GM23248 (cell line): Measurements from ENCODE around the gene AAK1.

Experiments used
- EZH2 ChIP-seq: fragments of 200-600 bp; sonication (generic); IDR thresholded peaks from 2 replicates; pipeline ENCODE4 v1.6.1; 2018; ENCODE audit warnings: antibody characterized with exemption, mild to moderate bottlenecking; ENCODE audit not compliant: insufficient read depth, poor library complexity, severe bottlenecking
- EZH2phosphoT487 ChIP-seq: fragments of 200-600 bp; sonication (generic); IDR thresholded peaks from 2 replicates; pipeline ENCODE4 v1.6.1; 2018; ENCODE audit warnings: antibody characterized with exemption, moderate library complexity, mild to moderate bottlenecking, low read depth; ENCODE audit not compliant: insufficient read depth

GRCh38 chr2:69454976-69455375, 188.6 kb downstream of the AAK1 start:
- TF ChIP-seq EZH2, result no peak
- no peak for TF ChIP-seq EZH2phosphoT487
